HEK293 (cell line): ENCODE results near the gene OR1I1.

Experiments
- ZNF776 ChIP-seq: fragments of 450-650 bp; formaldehyde crosslinking; IDR thresholded peaks from 2 replicates; pipeline ENCODE4 v1.5.0; 2017; ENCODE audit warnings: missing biosample characterization, missing genetic modification characterization, borderline replicate concordance
- TF ChIP-seq, protein P1 (sequence below): fragments of 450-650 bp; formaldehyde crosslinking; IDR thresholded peaks from 2 replicates; pipeline ENCODE4 v1.5.1; 2016; ENCODE audit warnings: missing biosample characterization, missing genetic modification characterization

DNA sequence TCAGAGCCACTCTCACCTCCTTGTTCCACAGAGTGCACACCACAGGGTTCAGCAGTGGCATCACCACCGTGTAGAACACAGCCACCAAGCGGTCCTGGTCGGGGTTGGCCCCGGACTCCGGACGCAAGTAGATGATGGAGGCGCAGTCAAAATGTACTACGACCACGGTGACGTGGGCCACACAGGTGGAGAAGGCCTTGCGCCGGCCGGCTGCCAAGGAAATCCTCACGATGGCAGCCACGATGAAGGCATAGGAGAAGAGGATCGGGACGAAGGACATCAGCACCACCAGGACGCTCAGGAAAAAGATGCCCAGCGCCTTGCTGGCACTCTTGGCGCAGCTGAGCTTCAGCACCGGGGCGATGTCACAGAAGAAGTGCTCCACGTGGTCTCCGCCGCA is 59.1 kb downstream of the OR1I1 start:
- TF ChIP-seq, protein P1, sequence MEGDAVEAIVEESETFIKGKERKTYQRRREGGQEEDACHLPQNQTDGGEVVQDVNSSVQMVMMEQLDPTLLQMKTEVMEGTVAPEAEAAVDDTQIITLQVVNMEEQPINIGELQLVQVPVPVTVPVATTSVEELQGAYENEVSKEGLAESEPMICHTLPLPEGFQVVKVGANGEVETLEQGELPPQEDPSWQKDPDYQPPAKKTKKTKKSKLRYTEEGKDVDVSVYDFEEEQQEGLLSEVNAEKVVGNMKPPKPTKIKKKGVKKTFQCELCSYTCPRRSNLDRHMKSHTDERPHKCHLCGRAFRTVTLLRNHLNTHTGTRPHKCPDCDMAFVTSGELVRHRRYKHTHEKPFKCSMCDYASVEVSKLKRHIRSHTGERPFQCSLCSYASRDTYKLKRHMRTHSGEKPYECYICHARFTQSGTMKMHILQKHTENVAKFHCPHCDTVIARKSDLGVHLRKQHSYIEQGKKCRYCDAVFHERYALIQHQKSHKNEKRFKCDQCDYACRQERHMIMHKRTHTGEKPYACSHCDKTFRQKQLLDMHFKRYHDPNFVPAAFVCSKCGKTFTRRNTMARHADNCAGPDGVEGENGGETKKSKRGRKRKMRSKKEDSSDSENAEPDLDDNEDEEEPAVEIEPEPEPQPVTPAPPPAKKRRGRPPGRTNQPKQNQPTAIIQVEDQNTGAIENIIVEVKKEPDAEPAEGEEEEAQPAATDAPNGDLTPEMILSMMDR: no peak
- no peak for TF ChIP-seq ZNF776 (tag by site-specific recombination)
